GM19099 (cell line): ENCODE results near the gene CLASRP.

Experiments
- POLR2A ChIP-seq: IDR thresholded peaks from 3 replicates; pipeline ENCODE4 v1.6.1; 2011; ENCODE audit warnings: low read depth; ENCODE audit not compliant: insufficient read length; ENCODE audit errors: extremely low read depth

The CLASRP gene

GRCh38 chr19:45016388-45017314, 22.2 kb upstream of the CLASRP start:
- no peak for TF ChIP-seq POLR2A

- TF ChIP-seq POLR2A: no peak
These were observed 19.7 kb upstream of the CLASRP start for GRCh38 chr19:45019187-45019586.

DNA sequence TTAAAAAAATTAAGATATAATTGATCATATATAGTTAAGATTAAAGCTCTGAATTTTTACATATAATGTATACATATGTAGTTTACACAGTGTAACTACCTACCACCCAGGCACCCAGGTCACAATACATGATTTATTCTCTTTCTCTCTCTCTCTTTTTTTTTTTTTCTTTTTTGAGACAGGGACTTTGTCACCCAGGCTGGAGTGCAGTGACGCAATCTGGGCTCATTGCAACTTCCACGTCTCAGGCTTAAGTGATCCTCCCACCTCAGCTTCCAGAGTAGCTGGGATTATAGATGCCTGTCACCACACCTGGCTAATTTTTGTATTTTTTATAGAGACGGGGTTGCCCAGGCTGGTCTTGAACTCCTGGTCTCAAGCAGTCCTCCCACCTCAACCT, 18.8 kb upstream of the CLASRP start:
- no peak for TF ChIP-seq POLR2A

DNA sequence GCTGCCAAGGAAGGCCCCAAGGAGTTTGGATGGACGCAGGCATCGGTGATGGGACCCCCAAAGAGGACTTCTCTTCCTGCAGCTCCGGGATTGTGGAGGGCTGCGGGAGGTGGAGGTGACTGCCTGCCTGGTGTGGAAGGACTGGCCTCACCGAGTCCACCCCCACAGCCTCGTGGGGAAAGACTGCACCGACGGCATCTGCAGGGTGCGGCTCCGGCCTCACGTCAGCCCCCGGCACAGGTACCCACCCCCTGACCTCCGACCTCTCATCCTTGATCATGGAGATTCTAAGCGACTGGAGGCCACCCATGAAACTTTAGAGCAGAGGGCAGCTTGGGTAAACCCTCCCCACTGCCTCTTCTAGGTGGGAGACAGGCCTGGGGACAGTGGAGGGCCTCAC, 16.9 kb upstream of the CLASRP start:
- no peak for TF ChIP-seq POLR2A

DNA sequence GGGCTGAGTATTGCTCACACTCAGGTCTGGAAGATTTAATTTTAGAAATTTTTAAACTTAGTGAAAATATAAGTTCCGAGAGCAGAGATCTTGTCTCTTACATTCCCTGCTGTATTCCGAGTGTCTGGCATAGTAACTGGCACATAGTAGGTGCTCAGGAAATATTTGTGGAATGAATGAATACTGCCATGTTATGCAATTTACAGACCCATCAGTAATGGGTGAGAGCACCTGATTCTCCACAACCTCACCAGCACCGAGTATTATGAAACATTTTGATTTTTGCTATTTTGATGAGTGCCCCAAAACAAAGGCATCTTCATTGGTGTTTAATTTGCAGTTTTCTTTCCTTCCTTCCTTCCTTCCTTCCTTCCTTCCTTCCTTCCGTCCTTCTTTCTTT, 15.8 kb upstream of the CLASRP start:
- TF ChIP-seq POLR2A: no peak

DNA sequence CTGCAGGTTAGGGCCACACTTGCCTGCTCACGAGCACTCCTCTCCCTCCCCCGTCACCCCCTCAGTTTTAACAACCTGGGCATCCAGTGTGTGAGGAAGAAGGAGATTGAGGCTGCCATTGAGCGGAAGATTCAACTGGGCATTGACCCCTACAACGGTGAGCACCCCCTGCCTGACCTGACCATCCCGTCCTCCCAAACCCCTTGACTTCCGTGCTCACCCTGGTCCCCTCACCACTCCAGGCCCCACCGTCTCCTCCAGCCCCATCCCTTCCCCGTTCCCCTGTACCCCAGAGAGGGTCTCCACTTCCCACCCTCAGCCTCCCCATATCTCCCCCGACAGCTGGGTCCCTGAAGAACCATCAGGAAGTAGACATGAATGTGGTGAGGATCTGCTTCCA, 13.6 kb upstream of the CLASRP start:
- no peak for TF ChIP-seq POLR2A

DNA sequence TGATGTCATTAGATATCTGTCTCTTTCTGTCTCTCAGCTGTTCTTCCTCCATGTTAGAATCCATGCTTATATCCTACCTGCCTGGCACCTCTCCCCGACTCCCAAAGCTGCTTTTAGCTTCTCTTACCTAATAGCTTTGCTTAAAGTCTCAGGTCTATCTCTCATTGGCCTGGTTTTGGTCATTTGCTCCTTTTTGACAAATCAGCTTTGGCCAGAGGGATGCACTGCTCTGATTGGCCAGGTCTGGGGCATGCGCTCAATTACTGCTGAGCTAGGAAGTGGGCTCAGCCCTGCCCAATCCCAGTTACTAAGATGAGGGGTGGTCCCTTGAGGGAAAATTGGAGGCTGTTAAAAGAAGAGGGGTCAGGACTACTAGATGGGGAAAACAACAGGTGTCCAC, 11.5 kb upstream of the CLASRP start:
- TF ChIP-seq POLR2A: no peak

GRCh38 chr19:45030825-45031224, 8.0 kb upstream of the CLASRP start:
- no peak for TF ChIP-seq POLR2A

GRCh38 chr19:45032421-45032820, 6.4 kb upstream of the CLASRP start:
- no peak for TF ChIP-seq POLR2A

DNA sequence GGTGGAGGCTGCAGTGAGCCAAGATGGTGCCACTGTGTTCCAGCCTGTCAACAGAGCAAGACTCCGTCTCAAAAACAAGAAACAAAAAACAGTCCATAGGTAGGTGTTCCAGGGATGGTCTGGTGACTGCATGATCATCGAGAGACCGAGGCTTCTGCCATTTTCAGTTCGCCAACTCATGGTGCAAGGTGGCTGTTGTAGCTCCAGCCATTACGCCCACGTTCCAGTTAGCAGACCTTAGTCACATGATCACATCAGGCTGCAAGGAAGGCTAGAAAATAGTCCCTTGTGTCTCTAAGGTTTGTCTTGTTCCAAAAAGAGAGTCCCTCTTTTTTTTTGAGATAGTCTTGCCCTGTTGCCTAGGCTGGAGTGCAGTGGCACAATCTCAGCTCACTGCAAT, 3.1 kb upstream of the CLASRP start:
- TF ChIP-seq POLR2A: no peak

DNA sequence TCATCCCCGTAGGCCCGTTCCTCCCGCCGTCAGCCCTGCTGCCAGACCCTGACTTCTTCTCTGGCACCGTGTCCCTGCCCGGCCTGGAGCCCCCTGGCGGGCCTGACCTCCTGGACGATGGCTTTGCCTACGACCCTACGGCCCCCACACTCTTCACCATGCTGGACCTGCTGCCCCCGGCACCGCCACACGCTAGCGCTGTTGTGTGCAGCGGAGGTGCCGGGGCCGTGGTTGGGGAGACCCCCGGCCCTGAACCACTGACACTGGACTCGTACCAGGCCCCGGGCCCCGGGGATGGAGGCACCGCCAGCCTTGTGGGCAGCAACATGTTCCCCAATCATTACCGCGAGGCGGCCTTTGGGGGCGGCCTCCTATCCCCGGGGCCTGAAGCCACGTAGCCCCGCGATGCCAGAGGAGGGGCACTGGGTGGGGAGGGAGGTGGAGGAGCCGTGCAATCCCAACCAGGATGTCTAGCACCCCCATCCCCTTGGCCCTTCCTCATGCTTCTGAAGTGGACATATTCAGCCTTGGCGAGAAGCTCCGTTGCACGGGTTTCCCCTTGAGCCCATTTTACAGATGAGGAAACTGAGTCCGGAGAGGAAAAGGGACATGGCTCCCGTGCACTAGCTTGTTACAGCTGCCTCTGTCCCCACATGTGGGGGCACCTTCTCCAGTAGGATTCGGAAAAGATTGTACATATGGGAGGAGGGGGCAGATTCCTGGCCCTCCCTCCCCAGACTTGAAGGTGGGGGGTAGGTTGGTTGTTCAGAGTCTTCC, 1.3 kb upstream of the CLASRP start:
- TF ChIP-seq POLR2A: no peak

DNA sequence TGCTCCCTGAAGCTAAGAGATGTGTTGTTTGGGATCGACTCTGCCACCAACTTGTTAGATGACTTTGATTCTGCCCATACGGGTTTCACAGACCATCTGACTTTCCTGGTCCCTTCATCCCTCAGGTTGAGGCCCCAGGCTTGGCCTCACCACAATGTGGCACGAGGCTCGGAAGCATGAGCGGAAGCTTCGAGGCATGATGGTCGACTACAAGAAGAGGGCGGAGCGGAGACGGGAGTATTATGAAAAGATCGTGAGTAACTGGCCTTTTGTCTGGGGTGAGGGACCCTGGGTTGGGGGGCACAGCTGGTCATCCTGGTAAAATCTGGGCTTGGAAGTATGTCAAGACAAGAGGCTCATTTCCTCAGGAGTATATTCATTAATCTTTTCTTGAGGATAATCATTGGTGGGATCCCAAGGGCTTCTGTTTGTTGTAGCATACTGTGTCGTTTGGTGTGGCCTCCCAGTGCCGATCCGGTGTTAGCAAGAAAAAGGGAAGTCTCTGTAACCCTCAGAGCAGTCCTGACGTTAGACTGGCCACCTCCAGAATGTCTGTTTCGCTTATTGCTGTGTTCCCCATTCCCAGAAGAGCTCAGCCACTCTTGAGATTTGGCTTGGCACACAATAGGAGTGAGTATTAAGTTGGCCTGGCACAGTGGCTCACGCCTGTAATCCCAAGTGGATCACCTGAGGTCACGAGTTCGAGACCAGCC, 1.4 kb downstream of the CLASRP start:
- no peak for TF ChIP-seq POLR2A

DNA sequence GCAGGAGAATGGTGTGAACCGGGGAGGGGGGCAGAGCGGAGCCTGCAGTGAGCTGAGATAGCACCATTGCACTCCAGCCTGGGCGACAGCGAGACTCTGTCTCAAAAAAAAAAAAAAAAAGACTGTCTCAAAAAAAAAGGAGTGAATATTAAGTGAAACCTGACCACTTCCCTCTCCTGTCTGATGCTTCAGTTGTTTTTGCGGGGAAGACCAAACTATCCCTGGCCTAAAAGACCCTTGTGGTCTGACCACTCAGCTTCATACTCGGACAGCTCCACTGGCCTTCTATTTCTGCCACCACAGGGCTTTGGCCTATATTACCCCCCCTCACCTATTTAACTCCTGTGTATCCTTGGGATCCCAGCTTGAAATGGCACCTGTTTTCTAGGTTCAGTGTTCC, 2.3 kb downstream of the CLASRP start:
- no peak for TF ChIP-seq POLR2A

DNA sequence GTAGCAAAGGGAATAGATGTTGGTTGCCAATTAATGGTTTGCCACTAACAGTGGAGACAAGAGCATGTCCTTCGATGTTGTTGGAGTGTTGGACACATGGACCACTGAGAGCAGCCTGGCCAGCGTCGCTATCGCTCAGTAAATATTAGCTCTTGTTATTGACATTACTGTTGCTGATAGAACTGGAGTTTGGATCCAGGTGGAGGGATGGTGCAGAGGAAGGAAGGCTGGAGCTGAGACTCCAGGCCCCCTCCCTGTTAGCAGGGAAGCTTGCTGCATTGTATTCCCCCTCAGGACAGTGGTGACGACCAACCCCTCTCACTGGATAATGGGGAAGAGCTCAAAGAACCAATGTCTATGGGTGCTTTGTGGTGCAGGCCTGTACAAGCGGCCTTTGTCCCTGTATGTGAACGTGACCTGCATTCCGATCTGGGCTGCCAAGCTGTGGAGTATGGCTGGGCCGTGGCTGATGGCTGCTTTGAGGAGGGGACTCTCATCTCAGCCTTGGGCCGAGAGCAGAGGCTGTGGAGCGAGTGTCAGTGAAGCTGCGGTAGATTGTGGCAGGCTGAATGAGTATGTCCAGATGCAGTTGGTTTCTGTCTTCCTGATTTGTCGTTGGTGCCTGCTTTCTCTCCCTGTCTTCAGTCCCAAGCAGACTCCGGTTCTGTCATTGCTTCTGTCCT, 7.0 kb downstream of the CLASRP start:
- no peak for TF ChIP-seq POLR2A

GRCh38 chr19:45046355-45046754, 7.5 kb downstream of the CLASRP start:
- TF ChIP-seq POLR2A: no peak
